Sigmoid colon (tissue), 7 donors: ENCODE measurements around the gene SDF2L1. TPM values are rescaled to one million over a fixed set of nuclear protein-coding genes. Genes with fewer than 3 reads are reported as not detected.
"Not testable (repeated sequence)": the region's sequence is repeated elsewhere in the genome, so short reads cannot be mapped to it uniquely, and the experiment has no call there.

Source experiments
- DNase-seq: peaks from one replicate; pipeline ENCODE4 v3.0.0-alpha.2; 2019
- H3K27ac ChIP-seq, 4 donors: fragments of 200-600 bp; sonication (generic); one replicate each; pipeline ENCODE4 v1.5.1; 2016 to 2019; ENCODE audit warnings: mild to moderate bottlenecking in 1 of 4
- H3K27me3 ChIP-seq, 3 donors: fragments of 200-600 bp; sonication (generic); one replicate each; pipeline ENCODE4 v1.5.1; 2019; ENCODE audit warnings: mild to moderate bottlenecking in 1 of 3
- H3K36me3 ChIP-seq, 4 donors: fragments of 200-600 bp; sonication (generic); one replicate each; pipeline ENCODE4 v1.5.1; 2016 to 2019
- H3K4me1 ChIP-seq, 4 donors: fragments of 200-600 bp; sonication (generic); one replicate each; pipeline ENCODE4 v1.5.1; 2017 to 2019
- H3K4me3 ChIP-seq, 4 donors: fragments of 200-600 bp; sonication (generic); one replicate each; pipeline ENCODE4 v1.5.1; 2017 to 2019; ENCODE audit warnings: mild to moderate bottlenecking in 2 of 4, moderate library complexity in 1 of 4
- H3K9me3 ChIP-seq, 4 donors: fragments of 200-600 bp in 3 of 4; sonication (generic) in 3 of 4; one replicate each; pipeline versions ENCODE4 v1.5.1 to v1.6.1; 2013 to 2019
- EP300 ChIP-seq, 4 donors: sonication (generic); formaldehyde crosslinking; IDR thresholded peaks; one replicate each; pipeline ENCODE4 v1.6.1; 2017; ENCODE audit warnings: antibody characterized with exemption in 4 of 4
- POLR2A ChIP-seq, 2 donors: fragments of 450-650 bp; IDR thresholded peaks; one replicate each; pipeline ENCODE4 v1.6.1; 2016; ENCODE audit warnings: antibody characterized with exemption in 2 of 2, mild to moderate bottlenecking in 2 of 2, moderate library complexity in 2 of 2
- POLR2AphosphoS5 ChIP-seq, 4 donors: sonication (generic); formaldehyde crosslinking; IDR thresholded peaks; one replicate each; pipeline ENCODE4 v1.6.1; 2017; ENCODE audit warnings: antibody characterized with exemption in 4 of 4
- WGBS, 2 donors: extraction: QIAGEN DNeasy Blood & Tissue Kit; methylation state at CpG; one replicate each; pipeline ENCODE4 v1.1.7; 2013; 5-methylcytosine and 5-hydroxymethylcytosine counted together
- intact Hi-C: fragments of 100-400 bp; cut with DNase I; formaldehyde crosslinking; loops from one replicate; pipeline ENCODE4 v1.15.1; 2023
- polyA plus RNA-seq, 3 donors: library from polyadenylated mRNA; stranded (reverse); fragments of 200-250 nt; gene quantifications; one replicate each; pipeline ENCODE4 v1.2.3, GENCODE V29; 2013
- small RNA-seq, 3 donors: library from RNA; depleted of rRNA; stranded (forward); fragments of <200 nt; gene quantifications; one replicate each; pipeline ENCODE3, GENCODE V24; 2016
- total RNA-seq, 4 donors: library from RNA; depleted of rRNA; stranded (reverse); fragments of >200 nt; gene quantifications; one replicate each; pipeline ENCODE4 v1.1.0, GENCODE V29; 2016
- TF ChIP-seq, protein P1 (sequence below), 4 experiments: fragments of 450-650 bp in 3 of 4; fragments of 200-600 bp in 1 of 4; IDR thresholded peaks; one replicate each; pipeline ENCODE4 v1.5.1; 2016 to 2019; ENCODE audit warnings: antibody characterized with exemption in 4 of 4, mild to moderate bottlenecking in 3 of 4, moderate library complexity in 2 of 4
- donor health status: healthy with polysubstance abuse.
- donor health status: Bipolar disorder and iron deficiency.
- donor health status: healthy.

SDF2L1 gene
- total and polyA plus RNA-seq, 7 donors: 6.1 to 127 (median 25.0) TPM

DNA sequence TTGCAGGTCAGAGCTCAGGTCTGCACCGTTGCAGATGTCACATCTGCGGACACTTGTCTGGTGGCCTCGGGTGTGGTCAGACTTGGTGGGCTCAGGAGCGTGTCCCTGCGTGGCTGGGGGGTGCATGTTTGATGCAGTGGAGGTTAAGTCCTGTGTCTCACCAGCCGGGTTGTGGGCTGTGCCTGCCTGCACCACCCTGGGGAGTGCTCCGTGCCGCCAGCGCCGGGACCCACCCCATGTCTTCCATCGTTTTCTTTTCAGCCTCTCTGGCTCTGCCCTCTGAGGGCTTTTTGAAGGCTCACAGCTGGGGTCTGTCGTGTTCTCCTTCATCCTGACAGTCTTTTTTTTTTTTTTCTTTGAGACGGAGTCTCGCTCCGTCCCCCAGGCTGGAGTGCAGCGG is 49.7 kb downstream of the SDF2L1 start:
- intact Hi-C loops: no loop called here
- Histone ChIP-seq H3K9me3 (no peaks in the 10 kb centered on the region), H3K36me3 (peaks cover 15 to 84% (median 40%) of the 10 kb centered on the region in 4 donors), H3K4me3 (no peak overlapping the region), H3K27ac (no peak overlapping the region), H3K4me1 (peaks cover 0 to 3% (median 0%) of the 10 kb centered on the region in 4 donors), H3K27me3 (no peaks in the 10 kb centered on the region)
- no peak for DNase-seq
- TF ChIP-seq EP300 (IDR thresholded peaks at IDR 0.05): no peak
- TF ChIP-seq, protein P1, sequence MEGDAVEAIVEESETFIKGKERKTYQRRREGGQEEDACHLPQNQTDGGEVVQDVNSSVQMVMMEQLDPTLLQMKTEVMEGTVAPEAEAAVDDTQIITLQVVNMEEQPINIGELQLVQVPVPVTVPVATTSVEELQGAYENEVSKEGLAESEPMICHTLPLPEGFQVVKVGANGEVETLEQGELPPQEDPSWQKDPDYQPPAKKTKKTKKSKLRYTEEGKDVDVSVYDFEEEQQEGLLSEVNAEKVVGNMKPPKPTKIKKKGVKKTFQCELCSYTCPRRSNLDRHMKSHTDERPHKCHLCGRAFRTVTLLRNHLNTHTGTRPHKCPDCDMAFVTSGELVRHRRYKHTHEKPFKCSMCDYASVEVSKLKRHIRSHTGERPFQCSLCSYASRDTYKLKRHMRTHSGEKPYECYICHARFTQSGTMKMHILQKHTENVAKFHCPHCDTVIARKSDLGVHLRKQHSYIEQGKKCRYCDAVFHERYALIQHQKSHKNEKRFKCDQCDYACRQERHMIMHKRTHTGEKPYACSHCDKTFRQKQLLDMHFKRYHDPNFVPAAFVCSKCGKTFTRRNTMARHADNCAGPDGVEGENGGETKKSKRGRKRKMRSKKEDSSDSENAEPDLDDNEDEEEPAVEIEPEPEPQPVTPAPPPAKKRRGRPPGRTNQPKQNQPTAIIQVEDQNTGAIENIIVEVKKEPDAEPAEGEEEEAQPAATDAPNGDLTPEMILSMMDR (IDR thresholded peaks at IDR 0.05): no peak
- no peak for TF ChIP-seq POLR2AphosphoS5 (IDR thresholded peaks at IDR 0.05)
- no peak for TF ChIP-seq POLR2A (IDR thresholded peaks at IDR 0.05)
- WGBS, 2 donors: 87 to 90% methylated on average over 16 of the region's 16 CpGs

DNA sequence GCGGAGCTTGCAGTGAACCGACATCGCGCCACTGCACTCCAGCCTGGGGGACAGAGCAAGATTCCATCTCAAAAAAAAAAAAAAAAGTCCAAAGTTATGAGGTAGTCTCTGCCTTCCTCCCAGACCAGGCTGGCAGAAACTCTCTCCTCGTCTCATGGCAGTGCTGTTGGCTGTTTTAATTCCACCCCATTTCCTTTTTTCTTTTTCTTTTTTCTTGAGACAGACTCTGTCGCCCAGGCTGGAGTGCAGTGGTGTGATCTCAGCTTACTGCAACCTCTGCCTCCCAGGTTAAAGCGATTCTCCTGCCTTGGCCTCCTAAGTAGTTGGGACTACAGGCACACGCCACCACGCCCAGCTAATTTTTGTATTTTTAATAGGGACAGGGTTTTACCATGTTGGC is 50.8 kb downstream of the SDF2L1 start:
- H3K36me3 ChIP-seq: peaks cover 7 to 81% (median 35%) of the 10 kb centered on the region in 4 donors

DNA sequence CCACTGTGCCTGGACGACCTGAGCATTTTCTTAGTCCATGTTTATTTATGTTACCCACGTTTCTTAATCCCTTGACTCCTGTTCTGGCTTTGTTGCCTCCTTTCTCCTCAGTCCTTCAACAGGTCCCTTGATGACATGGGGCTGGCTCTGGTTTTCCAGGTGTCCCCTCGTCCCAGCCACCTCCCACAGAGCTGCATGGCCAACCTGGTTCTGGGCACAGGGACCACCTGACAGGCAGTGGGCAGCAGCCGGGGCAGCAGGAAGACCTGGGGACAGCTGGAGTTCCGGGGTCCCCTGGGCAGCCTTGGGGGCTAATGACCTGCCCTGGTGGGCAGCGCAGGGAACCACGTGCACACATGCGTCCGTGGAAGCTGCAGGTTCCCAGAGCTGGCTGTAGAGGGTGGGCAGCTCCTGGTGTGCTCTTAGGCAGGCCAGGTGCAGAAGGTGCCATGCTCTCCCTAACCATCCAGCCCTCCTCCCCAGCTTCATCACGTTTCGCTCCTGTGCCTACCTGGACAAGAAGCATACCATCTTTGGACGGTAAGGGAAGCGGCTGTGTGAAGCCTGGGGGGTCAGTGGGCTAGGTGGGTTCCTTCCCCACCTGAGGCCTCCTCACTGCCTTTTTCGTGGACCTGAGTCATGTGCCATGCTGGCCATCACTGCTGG is 51.4 kb downstream of the SDF2L1 start:
- no peak for TF ChIP-seq EP300 (IDR thresholded peaks at IDR 0.05)
- no peak for TF ChIP-seq POLR2A (IDR thresholded peaks at IDR 0.05)
- no peak for TF ChIP-seq POLR2AphosphoS5 (IDR thresholded peaks at IDR 0.05)
- TF ChIP-seq, protein P1 (IDR thresholded peaks at IDR 0.05): no peak
- H3K4me3 ChIP-seq: no peak overlapping the region
- H3K27me3 ChIP-seq: no peaks in the 10 kb centered on the region
- H3K27ac ChIP-seq: no peak overlapping the region
- H3K9me3 ChIP-seq: no peaks in the 10 kb centered on the region
- intact Hi-C loops: no loop called here
- DNase-seq: no peak
- peaks cover 0 to 19% (median 13%) of the 10 kb centered on the region in 4 donors for H3K4me1 ChIP-seq
- peaks cover 5 to 75% (median 30%) of the 10 kb centered on the region in 4 donors for H3K36me3 ChIP-seq
- WGBS, 2 donors: 91 to 92% methylated on average over 14 of the region's 14 CpGs

More for the DNA sequence above, 50.8 kb downstream of the SDF2L1 start:
- H3K27ac ChIP-seq, DNase-seq, intact Hi-C loops, H3K9me3 ChIP-seq, H3K27me3 ChIP-seq, H3K4me3 ChIP-seq: not testable (repeated sequence)
- 93 to 94% methylated on average over 9 of the region's 9 CpGs for WGBS, 2 donors
- peaks cover 0 to 14% (median 7%) of the 10 kb centered on the region in 4 donors for H3K4me1 ChIP-seq

Small RNA genes within 50 kb of the gene (small RNA-seq; reads per million reads assigned to genes)
- gene MIR301B: 0.66 to 1.6 (median 1.5) reads per million in 3 donors

Other genes starting within 250 kb of the SDF2L1 start
- gene HIC2, start 224.9 kb upstream of the SDF2L1 start, total RNA-seq: 1 to 10 TPM; 2.1 to 4.2 (median 2.7) TPM
- gene HIC2, start 224.9 kb upstream of the SDF2L1 start, polyA plus RNA-seq: 1 to 10 TPM; 1.2 to 3.5 (median 1.4) TPM
- gene TMEM191C, start 174.9 kb upstream of the SDF2L1 start, total RNA-seq: 1 to 10 TPM in 1 of 4 donors, under 1 TPM in 3; 0.27 to 6.3 (median 0.77) TPM
- 10 to 100 TPM in 1 of 3 donors, 1 to 10 TPM in 2; 2.0 to 10.2 (median 5.3) TPM for gene TMEM191C, start 174.9 kb upstream of the SDF2L1 start, polyA plus RNA-seq
- gene RIMBP3C, start 90.8 kb upstream of the SDF2L1 start, total RNA-seq: under 1 TPM in 1 of 4 donors, not detected in 3; 0.14 TPM
- under 1 TPM in 1 of 3 donors, not detected in 2; 0.10 TPM for gene RIMBP3C, start 90.8 kb upstream of the SDF2L1 start, polyA plus RNA-seq
- gene UBE2L3, start 74.6 kb upstream of the SDF2L1 start, total RNA-seq: 10 to 100 TPM; 36.1 to 50.7 (median 43.3) TPM
- gene UBE2L3, start 74.6 kb upstream of the SDF2L1 start, polyA plus RNA-seq: 10 to 100 TPM; 63.7 to 87.2 (median 71.0) TPM
- gene YDJC, start 12.3 kb upstream of the SDF2L1 start, total RNA-seq: 10 to 100 TPM in 3 of 4 donors, 1 to 10 TPM in 1; 8.3 to 16.3 (median 15.3) TPM
- gene YDJC, start 12.3 kb upstream of the SDF2L1 start, polyA plus RNA-seq: 10 to 100 TPM; 17.4 to 36.5 (median 18.3) TPM
- gene CCDC116, start 9.5 kb upstream of the SDF2L1 start, total RNA-seq: 1 to 10 TPM in 1 of 4 donors, under 1 TPM in 3; 0.33 to 2.5 (median 0.38) TPM
- under 1 TPM in 1 of 3 donors, not detected in 2; 0.58 TPM for gene CCDC116, start 9.5 kb upstream of the SDF2L1 start, polyA plus RNA-seq
- gene PPIL2, start 23.7 kb downstream of the SDF2L1 start, total RNA-seq: 10 to 100 TPM; 15.1 to 28.0 (median 18.5) TPM
- 10 to 100 TPM; 13.2 to 46.3 (median 19.4) TPM for gene PPIL2, start 23.7 kb downstream of the SDF2L1 start, polyA plus RNA-seq
- 1 to 10 TPM; 5.9 to 9.6 (median 7.9) TPM for gene YPEL1, start 93.5 kb downstream of the SDF2L1 start, total RNA-seq
- gene YPEL1, start 93.5 kb downstream of the SDF2L1 start, polyA plus RNA-seq: 1 to 10 TPM in 2 of 3 donors, under 1 TPM in 1; 0.69 to 2.7 (median 1.2) TPM
- 10 to 100 TPM; 44.1 to 73.2 (median 48.6) TPM for gene MAPK1, start 225.3 kb downstream of the SDF2L1 start, total RNA-seq
- gene MAPK1, start 225.3 kb downstream of the SDF2L1 start, polyA plus RNA-seq: 10 to 100 TPM; 18.0 to 24.0 (median 23.2) TPM